H1 (cell line): Measurements from ENCODE around the gene C1orf74. TPM values are rescaled to one million over a fixed set of nuclear protein-coding genes. Genes with fewer than 3 reads are reported as not detected.

Source experiments
- CTCF ChIA-PET: fragments of 300-600 bp; sonication (Branson Sonifier 250); formaldehyde crosslinking; loops from one replicate; lab custom pipeline; 2021; ENCODE audit not compliant: partially characterized antibody; lab: Charles Lee
- POLR2A ChIA-PET: fragments of 300-600 bp; sonication (Branson Sonifier 250); formaldehyde crosslinking; loops from one replicate; lab custom pipeline; 2021; ENCODE audit warnings: inconsistent platforms; ENCODE audit not compliant: partially characterized antibody; lab: Charles Lee
- DNase-seq, 2 experiments: peaks; one replicate each; pipeline versions ENCODE4 v3.0.0 to v3.0.0-alpha.2; 2010 to 2022; ENCODE audit warnings: low spot score in 2 of 2, low read depth in 1 of 2, mixed read lengths in 1 of 2
- FAIRE-seq: peaks from 2 replicates; lab custom pipeline; 2011; peaks lifted over from hg19 to GRCh38; lab: Jason Lieb, UNC
- H2AFZ ChIP-seq: 2 replicates; pipeline ENCODE4 v1.8.1; 2012; ENCODE audit warnings: low read length, inconsistent platforms
- H2AK5ac ChIP-seq: 2 replicates; pipeline ENCODE4 v1.6.1; 2013; ENCODE audit warnings: low read depth, low read length
- H2BK120ac ChIP-seq: replicated peaks from 2 replicates; pipeline ENCODE3; 2013; ENCODE audit warnings: low read depth, low read length, inconsistent platforms
- H2BK12ac ChIP-seq: 2 replicates; pipeline ENCODE4 v1.6.1; 2013; ENCODE audit warnings: low read depth, low read length
- H2BK15ac ChIP-seq: 2 replicates; pipeline ENCODE4 v1.6.1; 2013; ENCODE audit warnings: low read length
- H2BK20ac ChIP-seq: 2 replicates; pipeline ENCODE4 v1.6.1; 2013; ENCODE audit warnings: low read length
- H2BK5ac ChIP-seq: 2 replicates; pipeline ENCODE4 v1.6.1; 2013; ENCODE audit warnings: low read depth, low read length
- H3K14ac ChIP-seq: 2 replicates; pipeline ENCODE4 v1.6.1; 2013; ENCODE audit warnings: inconsistent platforms; ENCODE audit not compliant: insufficient read length
- H3K18ac ChIP-seq: 2 replicates; pipeline ENCODE4 v1.6.1; 2013; ENCODE audit warnings: low read length; ENCODE audit errors: extremely low read depth
- H3K23ac ChIP-seq: 2 replicates; pipeline ENCODE4 v1.6.1; 2013; ENCODE audit warnings: inconsistent platforms; ENCODE audit not compliant: insufficient read length
- H3K23me2 ChIP-seq: 2 replicates; pipeline ENCODE4 v1.6.1; 2013; ENCODE audit warnings: low read depth, low read length
- H3K27ac ChIP-seq: 2 replicates; pipeline ENCODE4 v1.6.1; 2011; ENCODE audit warnings: low read depth, low read length, inconsistent platforms
- H3K27me3 ChIP-seq, 4 experiments: replicated peaks in 1 of 4; 1 replicate in 1 of 4; 2 replicates in 3 of 4; pipeline versions ENCODE4 v1.6.1 to v1.8.1; 2011 to 2013; ENCODE audit warnings: low read length in 3 of 4, mild to moderate bottlenecking in 3 of 4, inconsistent platforms in 2 of 4, mixed read lengths in 2 of 4, moderate library complexity in 1 of 4; ENCODE audit not compliant: control insufficient read depth in 3 of 4, insufficient read depth in 3 of 4; ENCODE audit errors: extremely low read depth in 1 of 4
- H3K36me3 ChIP-seq, 4 experiments: 2 replicates each; pipeline versions ENCODE4 v1.6.1 to v1.8.1; 2011 to 2013; ENCODE audit warnings: mild to moderate bottlenecking in 4 of 4, low read length in 3 of 4, moderate library complexity in 2 of 4, control low read depth in 1 of 4, inconsistent platforms in 1 of 4; ENCODE audit not compliant: insufficient read depth in 4 of 4, control insufficient read depth in 2 of 4
- H3K4ac ChIP-seq: replicated peaks from 2 replicates; pipeline ENCODE3; 2013; ENCODE audit warnings: low read length, low read depth, mixed read lengths, inconsistent platforms; ENCODE audit not compliant: insufficient read length
- H3K4me1 ChIP-seq, 4 experiments: replicated peaks in 1 of 4; 1 replicate in 1 of 4; 2 replicates in 3 of 4; pipeline versions ENCODE4 v1.6.1 to v1.8.1; 2011 to 2013; ENCODE audit warnings: low read length in 3 of 4, inconsistent platforms in 2 of 4, mixed read lengths in 1 of 4; ENCODE audit not compliant: insufficient read depth in 4 of 4, control insufficient read depth in 3 of 4
- H3K4me2 ChIP-seq, 2 experiments: 2 replicates each; pipeline versions ENCODE4 v1.6.1 to v1.8.1; 2011 to 2013; ENCODE audit warnings: low read depth in 2 of 2, low read length in 2 of 2, control low read depth in 1 of 2, inconsistent platforms in 1 of 2, mild to moderate bottlenecking in 1 of 2; ENCODE audit not compliant: insufficient read depth in 1 of 2
- H3K4me3 ChIP-seq, 4 experiments: fragments of 200-600, 300-600 bp in 1 of 4; sonication (generic), shearing (Covaris generic), sonication (Bioruptor Twin) in 1 of 4; 2 replicates each; pipeline versions ENCODE4 v1.5.1 to v1.8.1; 2011 to 2016; ENCODE audit warnings: low read length in 4 of 4, low read depth in 3 of 4, control low read depth in 2 of 4, inconsistent platforms in 2 of 4, mild to moderate bottlenecking in 2 of 4, mixed read lengths in 1 of 4, moderate library complexity in 1 of 4; ENCODE audit not compliant: insufficient read depth in 2 of 4; ENCODE audit errors: extremely low read depth in 1 of 4
- H3K56ac ChIP-seq: replicated peaks from 2 replicates; pipeline ENCODE3; 2013; ENCODE audit warnings: low read depth, mild to moderate bottlenecking, mixed read lengths, low read length, inconsistent platforms; ENCODE audit not compliant: insufficient read length
- H3K79me1 ChIP-seq: 2 replicates; pipeline ENCODE4 v1.6.1; 2013; ENCODE audit warnings: low read depth, low read length, control low read depth
- H3K79me2 ChIP-seq, 2 experiments: 2 replicates each; pipeline versions ENCODE4 v1.6.1 to v1.8.1; 2012 to 2013; ENCODE audit warnings: low read length in 2 of 2, mild to moderate bottlenecking in 2 of 2, inconsistent platforms in 1 of 2; ENCODE audit not compliant: insufficient read depth in 2 of 2, control insufficient read depth in 1 of 2
- H3K9ac ChIP-seq, 4 experiments: replicated peaks in 1 of 4; 1 replicate in 1 of 4; 2 replicates in 3 of 4; pipeline versions ENCODE4 v1.6.1 to v1.8.1; 2011 to 2013; ENCODE audit warnings: low read depth in 3 of 4, low read length in 3 of 4, control low read depth in 2 of 4, mild to moderate bottlenecking in 2 of 4, moderate library complexity in 2 of 4, inconsistent platforms in 1 of 4; ENCODE audit errors: extremely low read depth in 1 of 4
- H3K9me3 ChIP-seq, 2 experiments: 2 replicates each; pipeline versions ENCODE4 v1.6.1 to v1.8.1; 2012 to 2013; ENCODE audit warnings: mild to moderate bottlenecking in 2 of 2, moderate library complexity in 2 of 2, control low read depth in 1 of 2, inconsistent platforms in 1 of 2, low read depth in 1 of 2, low read length in 1 of 2, mixed read lengths in 1 of 2; ENCODE audit not compliant: insufficient read depth in 2 of 2
- H4K20me1 ChIP-seq, 2 experiments: replicated peaks in 1 of 2; 2 replicates each; pipeline versions ENCODE3 to v1.8.1; 2011 to 2013; ENCODE audit warnings: inconsistent platforms in 2 of 2, low read length in 2 of 2, mild to moderate bottlenecking in 1 of 2; ENCODE audit not compliant: insufficient read depth in 2 of 2, control insufficient read depth in 1 of 2
- H4K5ac ChIP-seq: 2 replicates; pipeline ENCODE4 v1.6.1; 2013; ENCODE audit warnings: low read length, low read depth, mixed read lengths, inconsistent platforms; ENCODE audit not compliant: insufficient read length
- H4K8ac ChIP-seq: 2 replicates; pipeline ENCODE4 v1.8.0; 2013; ENCODE audit warnings: mild to moderate bottlenecking, moderate library complexity, low read length, inconsistent platforms; ENCODE audit not compliant: insufficient read depth; ENCODE audit errors: extremely low read depth
- H4K91ac ChIP-seq: replicated peaks from 2 replicates; pipeline ENCODE3; 2013; ENCODE audit warnings: low read length, mixed read lengths, inconsistent platforms; ENCODE audit not compliant: insufficient read length
- SRF ChIP-seq: IDR thresholded peaks from 2 replicates; pipeline ENCODE4 v1.6.1; 2011; ENCODE audit warnings: mild to moderate bottlenecking, low read depth, low read length, moderate library complexity
- WGBS, 2 experiments: shearing (Covaris generic) in 1 of 2; methylation state at CpG; one replicate each; pipeline versions ENCODE4 v1.1.6 to v1.1.7; 2013 to 2015; ENCODE audit warnings: low lambda C conversion rate in 2 of 2, mixed read lengths in 2 of 2, inconsistent platforms in 1 of 2, low coverage in 1 of 2, missing lambda C conversion rate in 1 of 2; ENCODE audit not compliant: insufficient replicate concordance in 2 of 2, insufficient coverage in 1 of 2, insufficient read length in 1 of 2; ENCODE audit errors: extremely low coverage in 1 of 2, missing lambda C conversion rate in 1 of 2; 5-methylcytosine and 5-hydroxymethylcytosine counted together
- polyA plus RNA-seq, 7 experiments: library from polyadenylated mRNA; depleted of rRNA in 3 of 7; stranded (reverse) in 5 of 7; unstranded in 2 of 7; fragments of >200 nt in 5 of 7; fragments of 200-250 nt in 2 of 7; gene quantifications; 1 replicate in 5 of 7; 2 replicates in 1 of 7; 4 replicates in 1 of 7; pipeline versions ENCODE4 v1.2.1 to v1.2.3, GENCODE V29; 2011 to 2013; ENCODE audit warnings: missing spikeins in 2 of 7, mixed read lengths in 2 of 7
- total RNA-seq: library from RNA; stranded (reverse); fragmentation: NEBNext Ultra II Directional; extraction: Animal tissue kit (Norgen Biotek cat#: 25700); gene quantifications from 2 replicates; pipeline ENCODE4 v1.2.1, GENCODE V29; 2021

C1orf74 gene
- total and polyA plus RNA-seq, 2 of the 8 experiments (the other 6 are each of a cell fraction or from before 2014, with no cell fraction given), result 3.1 to 3.9 TPM

DNA sequence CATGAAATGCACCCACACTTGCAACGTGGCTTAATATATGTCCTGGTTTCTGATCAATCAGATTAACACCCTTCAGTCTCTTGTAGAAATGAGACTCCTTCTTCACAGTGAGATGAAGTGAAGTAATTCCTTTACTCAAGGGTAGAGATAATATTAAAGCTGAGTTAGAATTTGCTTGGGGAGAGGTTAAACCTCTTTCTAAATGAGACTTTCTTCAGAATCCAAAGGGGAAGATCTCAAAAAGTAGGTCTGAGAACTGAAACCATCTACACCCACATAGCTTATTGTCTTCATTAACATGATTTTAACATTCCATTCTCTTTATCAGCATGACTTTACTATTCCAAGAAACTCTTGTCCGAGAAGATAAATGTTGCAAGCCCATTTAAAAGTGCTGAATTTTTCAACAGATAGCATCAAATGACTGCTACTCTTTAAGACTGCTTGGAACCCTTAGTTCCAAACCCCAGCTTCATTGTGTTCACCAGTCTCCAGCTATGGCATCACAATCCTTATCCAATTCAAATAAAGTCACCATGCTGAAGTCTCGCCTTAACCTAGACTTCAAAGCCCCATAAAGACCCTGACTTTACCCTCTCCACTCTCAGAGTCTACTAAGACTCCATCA lies 47.8 kb downstream of the C1orf74 start:
- Histone ChIP-seq H2BK15ac (no peak overlapping the region), H2BK120ac (no peak overlapping the region), H4K20me1 (no peaks in the 10 kb centered on the region), H4K8ac (no peak overlapping the region), H2BK12ac (no peak overlapping the region), H3K4ac (no peak overlapping the region), H4K91ac (no peak overlapping the region), H3K4me3 (no peak overlapping the region), H3K9ac (no peak overlapping the region), H3K9me3 (no peaks in the 10 kb centered on the region), H3K56ac (no peak overlapping the region), H3K27me3 (no peaks in the 10 kb centered on the region), H3K79me2 (no peaks in the 10 kb centered on the region), H4K5ac (no peak overlapping the region), H3K23ac (no peak overlapping the region), H3K4me1 (no peaks in the 10 kb centered on the region), H2AK5ac (no peak overlapping the region), H3K4me2 (no peak overlapping the region), H2BK20ac (no peak overlapping the region), H2AFZ (no peak overlapping the region), H2BK5ac (no peak overlapping the region), H3K27ac (no peak overlapping the region), H3K14ac (no peak overlapping the region), H3K23me2 (no peaks in the 10 kb centered on the region), H3K36me3 (no peaks in the 10 kb centered on the region), H3K18ac (no peak overlapping the region), H3K79me1 (no peaks in the 10 kb centered on the region)
- ChIA-PET POLR2A (no interaction called here), CTCF (interaction anchor here (0.5 to 4.5 kb wide), 13 partner anchors 10 to 1735 kb away, joined by 3 to 31 read pairs (median 3); no protein-coding TSS in a partner anchor)
- TF ChIP-seq SRF, result no peak
- DNase-seq, result no peak
- WGBS, 2 experiments, result 86% methylated on average over 3 of the region's 3 CpGs; no CpG with 5 or more reads in 1 of the 2 experiments
- no peak for FAIRE-seq
